ENCODE measurements around the gene NMRAL1.

Gene NMRAL1

GRCh38 chr16:4505356-4506147, 31.1 kb upstream of the NMRAL1 start:
- no peak for DNase-seq (ENCODE audit: low spot score)

- no peak for DNase-seq (ENCODE audit: low spot score)
These were observed 26.6 kb upstream of the NMRAL1 start for GRCh38 chr16:4501071-4501478.

DNA sequence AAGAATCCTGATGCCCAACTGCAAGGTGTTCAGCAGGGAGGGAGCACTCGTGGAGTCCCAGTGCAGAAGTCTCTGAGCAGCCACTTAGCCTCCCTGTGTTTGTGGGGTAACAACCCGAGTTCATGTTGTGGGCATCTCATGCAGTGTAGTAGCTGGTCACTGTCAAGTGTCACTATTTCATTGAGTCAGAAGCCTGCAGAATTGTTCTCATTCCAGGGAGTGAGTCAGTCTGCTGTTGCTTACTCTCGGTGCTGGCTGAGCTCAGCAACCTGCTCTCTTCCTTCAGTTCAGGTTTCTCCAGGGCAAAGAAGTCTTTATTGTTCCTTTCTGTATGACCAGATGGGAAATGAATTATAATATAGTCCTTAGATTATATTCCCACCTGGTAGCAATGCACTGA, 25.8 kb upstream of the NMRAL1 start:
- DNase-seq (ENCODE audit: low spot score), result peak; percentile 67

DNA sequence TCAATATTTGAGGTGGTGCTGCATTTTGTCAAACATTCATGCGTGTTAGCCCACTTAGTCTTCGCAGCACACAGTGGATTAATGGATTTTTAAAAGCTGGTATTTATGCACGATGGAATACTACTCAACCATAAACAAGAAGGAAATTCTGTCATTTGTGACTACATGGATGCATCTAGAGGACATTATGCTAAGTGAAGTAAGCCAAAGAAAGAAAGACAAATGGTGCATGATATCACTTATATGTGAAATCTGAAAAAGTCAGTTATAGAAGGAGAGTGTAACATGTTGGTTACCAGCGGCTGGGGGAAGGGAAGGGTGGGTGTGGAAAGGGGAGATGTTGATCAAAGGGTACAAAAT, 24.8 kb upstream of the NMRAL1 start:
- no peak for DNase-seq (ENCODE audit: low spot score)

GRCh38 chr16:4498546-4499195, 24.2 kb upstream of the NMRAL1 start:
- no peak for DNase-seq (ENCODE audit: low spot score)

- DNase-seq (ENCODE audit: low spot score), result no peak
These were observed 21.9 kb upstream of the NMRAL1 start for GRCh38 chr16:4496305-4496704.

GRCh38 chr16:4495766-4496165, 21.3 kb upstream of the NMRAL1 start:
- no peak for DNase-seq (ENCODE audit: low spot score)

- DNase-seq (ENCODE audit: low spot score), result no peak
These were observed 20.5 kb upstream of the NMRAL1 start for GRCh38 chr16:4494746-4495490.

DNA sequence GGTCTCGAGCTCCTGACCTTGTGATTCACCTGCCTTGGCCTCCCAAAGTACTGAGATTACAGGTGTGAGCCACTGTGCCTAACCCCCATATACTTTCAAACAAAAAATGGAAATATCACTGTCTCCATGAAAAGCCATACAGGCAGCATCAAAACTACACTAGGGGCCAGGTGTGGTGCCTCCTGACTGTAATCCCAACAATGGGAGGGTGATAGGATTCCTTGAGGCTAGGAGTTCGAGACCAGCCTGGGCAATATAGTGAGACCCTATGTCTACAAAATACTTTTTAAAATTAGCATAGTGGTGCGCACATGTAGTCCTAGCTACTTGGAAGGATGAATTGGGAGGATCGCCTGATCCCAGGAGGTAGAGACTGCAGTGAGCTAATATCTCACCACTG, 17.5 kb upstream of the NMRAL1 start:
- no peak for DNase-seq (ENCODE audit: low spot score)

GRCh38 chr16:4489030-4489429, 14.6 kb upstream of the NMRAL1 start:
- DNase-seq (ENCODE audit: low spot score), result no peak

- DNase-seq (ENCODE audit: low spot score), result no peak
These were observed 14.1 kb upstream of the NMRAL1 start for GRCh38 chr16:4488499-4488967.

- DNase-seq (ENCODE audit: low spot score), result no peak
These were observed 13.6 kb upstream of the NMRAL1 start for GRCh38 chr16:4487955-4488498.

- DNase-seq (ENCODE audit: low spot score), result no peak
These were observed 11.9 kb upstream of the NMRAL1 start for GRCh38 chr16:4486126-4486893.

GRCh38 chr16:4481963-4482362, 7.5 kb upstream of the NMRAL1 start:
- no peak for DNase-seq (ENCODE audit: low spot score)

- DNase-seq (ENCODE audit: low spot score), result no peak
These were observed 7.1 kb upstream of the NMRAL1 start for GRCh38 chr16:4481526-4481925.

- no peak for DNase-seq (ENCODE audit: low spot score)
These were observed 3.5 kb upstream of the NMRAL1 start for GRCh38 chr16:4477966-4478365.

DNA sequence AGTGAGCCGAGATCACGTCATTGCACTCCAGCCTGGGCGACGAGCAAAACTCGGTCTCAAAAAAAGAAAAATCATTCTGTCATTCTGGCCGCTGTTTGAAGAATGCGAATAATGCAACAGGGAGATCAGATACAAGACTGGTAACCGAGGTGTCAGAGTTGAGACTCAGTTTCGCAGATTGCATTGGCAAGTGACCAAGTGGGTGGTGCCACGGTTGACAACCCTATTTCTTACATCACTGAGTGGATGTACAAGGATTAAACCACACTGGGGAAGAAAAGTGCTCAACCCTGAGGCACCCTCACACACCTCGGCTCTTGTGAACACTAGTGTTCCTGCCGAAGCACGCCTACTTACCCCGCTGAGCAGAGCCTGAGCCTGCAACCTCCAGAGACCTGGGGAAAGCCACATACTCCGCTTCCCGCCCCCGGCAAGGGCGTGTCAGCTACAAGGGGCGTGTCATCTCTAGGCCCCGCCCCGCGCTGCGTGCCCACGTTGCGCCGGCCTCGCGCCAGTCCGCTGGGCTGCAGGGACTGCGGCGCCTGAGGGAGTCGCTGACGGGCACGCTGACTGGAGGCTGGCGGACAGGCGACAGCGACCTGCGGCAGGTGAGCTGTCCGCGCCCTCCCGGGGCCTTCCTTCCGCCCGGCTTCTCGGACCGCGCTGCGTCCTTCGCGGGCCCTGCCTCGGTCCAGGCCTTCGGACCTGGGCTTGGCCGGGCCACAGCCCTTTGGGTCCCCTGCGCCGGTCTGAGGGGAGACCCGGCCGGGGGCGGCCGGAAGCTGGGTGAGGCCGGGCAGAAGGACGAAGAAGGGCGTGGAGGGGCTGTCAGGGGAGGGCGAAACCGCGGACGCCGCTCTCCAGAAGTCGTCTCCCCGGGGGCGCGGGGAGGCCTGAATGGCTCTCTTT, 1.7 kb upstream of the NMRAL1 start, which contains the start of gene HMOX2:
TSS of gene HMOX2 (plus strand) at position 519 of the 909 bp plus-strand sequence. CDS start 29,127 bp downstream, outside the sequence.
- peak; percentile 98 for DNase-seq (ENCODE audit: low spot score)

GRCh38 chr16:4472880-4473279, 1.5 kb downstream of the NMRAL1 start:
- no peak for DNase-seq (ENCODE audit: low spot score)

GRCh38 chr16:4471869-4472268, 2.6 kb downstream of the NMRAL1 start:
- no peak for DNase-seq (ENCODE audit: low spot score)

DNA sequence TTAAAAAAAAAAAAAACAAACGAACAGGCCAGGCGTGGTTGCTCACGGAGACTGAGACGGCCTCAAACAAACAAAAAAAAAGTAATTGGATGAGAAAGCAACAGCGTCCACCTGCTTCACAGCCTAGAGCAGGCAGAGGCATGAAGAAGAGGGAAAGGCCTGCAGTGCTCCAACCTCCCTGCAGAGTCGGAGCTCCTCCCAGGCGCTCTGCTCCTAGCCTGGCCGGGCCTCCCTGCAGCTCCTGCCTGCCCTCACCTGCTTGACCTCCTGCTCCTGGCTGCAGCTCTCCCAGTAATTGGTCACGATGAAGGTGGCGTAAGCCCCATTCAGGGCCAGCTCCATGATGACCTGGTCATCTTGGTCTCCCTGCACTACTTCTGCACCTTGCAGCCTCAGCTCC, 5.5 kb downstream of the NMRAL1 start:
- no peak for DNase-seq (ENCODE audit: low spot score)

DNA sequence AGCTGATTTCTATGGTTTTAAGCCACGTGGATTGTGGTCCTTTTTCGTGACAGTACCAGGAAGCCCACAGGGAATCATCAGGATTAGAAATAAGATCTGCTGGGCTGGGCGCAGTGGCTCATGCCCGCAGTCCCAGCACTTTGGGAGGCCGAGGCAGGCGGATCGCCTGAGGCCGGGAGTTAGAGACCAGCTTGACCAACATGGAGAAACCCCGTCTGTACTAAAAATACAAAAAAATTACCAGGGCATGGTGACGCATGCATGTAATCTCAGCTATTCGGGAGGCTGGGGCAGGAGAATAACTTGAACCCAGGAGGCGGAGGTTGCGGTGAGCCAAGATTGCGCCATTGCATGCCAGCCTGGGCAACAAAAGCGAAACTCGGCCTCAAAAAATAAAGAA, 6.5 kb downstream of the NMRAL1 start:
- no peak for DNase-seq (ENCODE audit: low spot score)

All from Ammon's horn (tissue), 1 donor.